Panc1 (cell line): ENCODE data around the gene IPO11. TPM values are rescaled to one million over a fixed set of nuclear protein-coding genes. Genes with fewer than 3 reads are reported as not detected.

Experiments
- ATAC-seq: fragments of 200-7000 bp; cut with Tn5 transposase; 2 replicates; pipeline ENCODE4 v1.9.1; 2020; ENCODE audit warnings: mild to moderate bottlenecking, moderate library complexity
- BruUV-seq: library from RNA; stranded (reverse); fragments of 400-500 nt; replicated peaks from 2 replicates; lab custom pipeline; 2021; lab: Mats Ljungman, UMichigan
- CTCF ChIA-PET: fragments of 300-600 bp; sonication (Branson Sonifier 250); formaldehyde crosslinking; loops from one replicate; lab custom pipeline; 2022; ENCODE audit warnings: antibody characterized with exemption; lab: Charles Lee
- POLR2A ChIA-PET: fragments of 300-600 bp; sonication (Branson Sonifier 250); formaldehyde crosslinking; loops from one replicate; lab custom pipeline; 2022; ENCODE audit warnings: antibody characterized with exemption; lab: Charles Lee
- DNase-seq: peaks from one replicate; pipeline ENCODE4 v3.0.0-alpha.2; 2010; ENCODE audit warnings: low read depth, low spot score
- H3K27ac ChIP-seq: 2 replicates; pipeline ENCODE4 v1.5.1; 2011; ENCODE audit warnings: mild to moderate bottlenecking, low read length, inconsistent platforms
- H3K27me3 ChIP-seq: fragments of 200-500 bp; sonication (Bioruptor generic); 2 replicates; pipeline ENCODE4 v1.6.0; 2014; ENCODE audit warnings: low read length, inconsistent platforms; ENCODE audit not compliant: control insufficient read depth, insufficient read depth
- H3K36me3 ChIP-seq: fragments of 200-500 bp; sonication (Bioruptor generic); 2 replicates; pipeline ENCODE4 v1.5.1; 2014; ENCODE audit warnings: inconsistent platforms, mild to moderate bottlenecking, low read length, moderate library complexity; ENCODE audit not compliant: control insufficient read depth, insufficient read depth
- H3K4me1 ChIP-seq: 2 replicates; pipeline ENCODE4 v1.5.1; 2011; ENCODE audit warnings: inconsistent platforms, mild to moderate bottlenecking, low read length, moderate library complexity; ENCODE audit not compliant: control insufficient read depth, insufficient read depth
- H3K4me3 ChIP-seq, 2 experiments: 2 replicates each; pipeline ENCODE4 v1.5.1; 2011 to 2012; ENCODE audit warnings: low read depth in 2 of 2, low read length in 2 of 2, mild to moderate bottlenecking in 2 of 2, inconsistent platforms in 1 of 2, moderate library complexity in 1 of 2
- H3K9me3 ChIP-seq: fragments of 200-500 bp; sonication (Bioruptor generic); 2 replicates; pipeline ENCODE4 v1.5.1; 2014; ENCODE audit warnings: low read depth, mild to moderate bottlenecking, inconsistent platforms, low read length, moderate library complexity; ENCODE audit not compliant: control insufficient read depth, insufficient read depth
- CTCF ChIP-seq: fragments of 450-650 bp; IDR thresholded peaks from 2 replicates; pipeline ENCODE4 v1.5.1; 2017; ENCODE audit warnings: mild to moderate bottlenecking
- POLR2AphosphoS5 ChIP-seq: IDR thresholded peaks from 2 replicates; pipeline ENCODE4 v1.6.1; 2012; ENCODE audit warnings: mild to moderate bottlenecking, low read depth, low read length, moderate library complexity
- REST ChIP-seq, 2 experiments: IDR thresholded peaks; 2 replicates each; pipeline ENCODE4 v1.6.1; 2011 to 2012; ENCODE audit warnings: low read depth in 2 of 2, control low read depth in 1 of 2, low read length in 1 of 2, mild to moderate bottlenecking in 1 of 2, moderate library complexity in 1 of 2; ENCODE audit not compliant: insufficient read depth in 1 of 2
- SIN3A ChIP-seq: IDR thresholded peaks from 2 replicates; pipeline ENCODE4 v1.6.1; 2012; ENCODE audit warnings: low read depth, mild to moderate bottlenecking, low read length, moderate library complexity, borderline replicate concordance; ENCODE audit not compliant: insufficient read depth
- TCF7L2 ChIP-seq: IDR thresholded peaks from 2 replicates; pipeline ENCODE4 v1.6.1; 2011; ENCODE audit warnings: mild to moderate bottlenecking, low read depth, low read length, inconsistent platforms
- in situ Hi-C: cut with HindIII; loops from 2 replicates; pipeline ENCODE4 v1.10.0; 2016; ENCODE audit warnings: low sequenced_read_pairs, low pct_unique_long_range_greater_than_20kb
- intact Hi-C: fragments of 100-400 bp; cut with micrococcal nuclease; formaldehyde crosslinking; loops from one replicate; pipeline ENCODE4 v1.10.0; 2022; ENCODE audit not compliant: unreplicated experiment
- total RNA-seq: library from RNA; stranded (reverse); gene quantifications from one replicate; pipeline ENCODE4 v1.2.1, GENCODE V29; 2021; ENCODE audit not compliant: unreplicated experiment

Gene IPO11
- total RNA-seq, 1 experiment from 2014 or later = 39.8 TPM

GRCh38 chr5:62558941-62559340 lies 146.4 kb downstream of the IPO11 start:
- in situ Hi-C loops = no loop called here
- Histone ChIP-seq H3K27ac (no peak overlapping the region), H3K4me1 (no peaks in the 10 kb centered on the region), H3K9me3 (no peaks in the 10 kb centered on the region), H3K4me3 (no peak overlapping the region), H3K27me3 (no peaks in the 10 kb centered on the region), H3K36me3 (no peaks in the 10 kb centered on the region; the same call in 1 of the 2 replicates)
- no peak for TF ChIP-seq REST (IDR thresholded peaks at IDR 0.05; ENCODE audit: insufficient read depth in 1 of 2, low read depth in 2 of 2, low read length in 1 of 2)
- no peak for TF ChIP-seq CTCF
- TF ChIP-seq TCF7L2 = no peak
- no peak for TF ChIP-seq POLR2AphosphoS5
- TF ChIP-seq SIN3A = no peak
- DNase-seq (no peak), ATAC-seq (no peak)
- no TSS peak for BruUV-seq
- ChIA-PET POLR2A (no interaction called here), CTCF (no interaction called here)
- intact Hi-C loops = no loop called here

GRCh38 chr5:62560786-62561185 lies 148.2 kb downstream of the IPO11 start:
- DNase-seq (no peak), ATAC-seq (no peak)
- TF ChIP-seq SIN3A (no peak), TCF7L2 (no peak), REST (IDR thresholded peaks at IDR 0.05; ENCODE audit: insufficient read depth in 1 of 2, low read depth in 2 of 2, low read length in 1 of 2) (no peak), CTCF (no peak), POLR2AphosphoS5 (no peak)
- intact Hi-C loops (no loop called here), in situ Hi-C loops (no loop called here)
- no TSS peak for BruUV-seq
- Histone ChIP-seq H3K9me3 (no peaks in the 10 kb centered on the region), H3K27me3 (no peaks in the 10 kb centered on the region), H3K36me3 (no peaks in the 10 kb centered on the region; the same call in 1 of the 2 replicates), H3K27ac (no peak overlapping the region), H3K4me1 (no peaks in the 10 kb centered on the region), H3K4me3 (no peak overlapping the region)
- CTCF ChIA-PET = no interaction called here
- POLR2A ChIA-PET = no interaction called here
